D721Med (cell line): ENCODE measurements around the gene PRPF40B.

Source experiments
- DNase-seq: peaks from one replicate; pipeline ENCODE4 v3.0.0; 2011; ENCODE audit warnings: low spot score; ENCODE audit not compliant: insufficient read length
- FAIRE-seq: peaks from 2 replicates; lab custom pipeline; 2011; peaks lifted over from hg19 to GRCh38; lab: Jason Lieb, UNC
- CTCF ChIP-seq: IDR thresholded peaks from 2 replicates; pipeline ENCODE4 v1.5.1; 2012; ENCODE audit warnings: mild to moderate bottlenecking, control low read depth; ENCODE audit not compliant: insufficient read depth; ENCODE audit errors: missing control alignments

PRPF40B gene

GRCh38 chr12:49622501-49623141 lies 740 bp upstream of the PRPF40B start:
- no peak for TF ChIP-seq CTCF
- FAIRE-seq = no peak
- DNase-seq = no peak

- DNase-seq (no peak), FAIRE-seq (no peak)
- no peak for TF ChIP-seq CTCF
These were observed 1.7 kb downstream of the PRPF40B start for GRCh38 chr12:49624921-49625577.

GRCh38 chr12:49626169-49626835 lies 2.9 kb downstream of the PRPF40B start:
- FAIRE-seq (no peak), DNase-seq (no peak)
- TF ChIP-seq CTCF = no peak

- no peak for FAIRE-seq
- DNase-seq = peak; percentile 5
- TF ChIP-seq CTCF = no peak
These were observed 3.5 kb downstream of the PRPF40B start for GRCh38 chr12:49626836-49627235.

- FAIRE-seq = no peak
- DNase-seq = no peak
- TF ChIP-seq CTCF = no peak
These were observed 4.5 kb downstream of the PRPF40B start for GRCh38 chr12:49627752-49628360.

- FAIRE-seq (no peak), DNase-seq (no peak)
These were observed 8.1 kb downstream of the PRPF40B start for GRCh38 chr12:49631336-49631907.

More at GRCh38 chr12:49631336-49631907, 8.1 kb downstream of the PRPF40B start:
- no peak for TF ChIP-seq CTCF
